ENCODE data around the gene GNAO1.

GNAO1 gene

GRCh38 chr16:56263711-56264608 is 72.7 kb downstream of the GNAO1 start:
- DNase-seq (ENCODE audit: extremely low read depth in 1 of 2, low read depth in 1 of 2) = no peak

- DNase-seq (ENCODE audit: extremely low read depth in 1 of 2, low read depth in 1 of 2) = no peak
These were observed 73.3 kb downstream of the GNAO1 start for GRCh38 chr16:56264609-56264972.

GRCh38 chr16:56265184-56265583 is 73.9 kb downstream of the GNAO1 start:
- no peak for DNase-seq (ENCODE audit: extremely low read depth in 1 of 2, low read depth in 1 of 2)

GRCh38 chr16:56265746-56266145 is 74.5 kb downstream of the GNAO1 start:
- no peak for DNase-seq (ENCODE audit: extremely low read depth in 1 of 2, low read depth in 1 of 2)

- no peak for DNase-seq (ENCODE audit: extremely low read depth in 1 of 2, low read depth in 1 of 2)
These were observed 75.6 kb downstream of the GNAO1 start for GRCh38 chr16:56266641-56267607.

- DNase-seq (ENCODE audit: extremely low read depth in 1 of 2, low read depth in 1 of 2) = no peak
These were observed 76.6 kb downstream of the GNAO1 start for GRCh38 chr16:56267888-56268287.

- DNase-seq (ENCODE audit: extremely low read depth in 1 of 2, low read depth in 1 of 2) = no peak
These were observed 77.5 kb downstream of the GNAO1 start for GRCh38 chr16:56268799-56269198.

GRCh38 chr16:56269281-56269680 is 78.0 kb downstream of the GNAO1 start:
- DNase-seq (ENCODE audit: extremely low read depth in 1 of 2, low read depth in 1 of 2) = no peak

- DNase-seq (ENCODE audit: extremely low read depth in 1 of 2, low read depth in 1 of 2) = no peak
These were observed 78.8 kb downstream of the GNAO1 start for GRCh38 chr16:56269811-56270684.

- no peak for DNase-seq (ENCODE audit: extremely low read depth in 1 of 2, low read depth in 1 of 2)
These were observed 79.5 kb downstream of the GNAO1 start for GRCh38 chr16:56270828-56271227.

- DNase-seq (ENCODE audit: extremely low read depth in 1 of 2, low read depth in 1 of 2) = no peak
These were observed 81.2 kb downstream of the GNAO1 start for GRCh38 chr16:56272583-56272894.

GRCh38 chr16:56273615-56274014 is 82.3 kb downstream of the GNAO1 start:
- no peak for DNase-seq (ENCODE audit: extremely low read depth in 1 of 2, low read depth in 1 of 2)

- no peak for DNase-seq (ENCODE audit: extremely low read depth in 1 of 2, low read depth in 1 of 2)
These were observed 83.1 kb downstream of the GNAO1 start for GRCh38 chr16:56274369-56274768.

GRCh38 chr16:56275076-56275475 is 83.8 kb downstream of the GNAO1 start:
- no peak for DNase-seq (ENCODE audit: extremely low read depth in 1 of 2, low read depth in 1 of 2)

GRCh38 chr16:56275801-56276200 is 84.5 kb downstream of the GNAO1 start:
- no peak for DNase-seq (ENCODE audit: extremely low read depth in 1 of 2, low read depth in 1 of 2)

GRCh38 chr16:56277075-56277474 is 85.8 kb downstream of the GNAO1 start:
- no peak for DNase-seq (ENCODE audit: extremely low read depth in 1 of 2, low read depth in 1 of 2)

GRCh38 chr16:56278196-56278855 is 87.0 kb downstream of the GNAO1 start:
- no peak for DNase-seq (ENCODE audit: extremely low read depth in 1 of 2, low read depth in 1 of 2)

- peak; percentile 3 to 10 for DNase-seq (ENCODE audit: extremely low read depth in 1 of 2, low read depth in 1 of 2)
These were observed 87.8 kb downstream of the GNAO1 start for GRCh38 chr16:56279132-56279531.

- DNase-seq (ENCODE audit: extremely low read depth in 1 of 2, low read depth in 1 of 2) = no peak
These were observed 88.6 kb downstream of the GNAO1 start for GRCh38 chr16:56279914-56280313.

GRCh38 chr16:56281249-56281805 is 90.0 kb downstream of the GNAO1 start:
- DNase-seq (ENCODE audit: extremely low read depth in 1 of 2, low read depth in 1 of 2) = no peak
